NB4 (cell line): ENCODE results near the gene MTR.

Experiments used
- MYC ChIP-seq: IDR thresholded peaks from 2 replicates; pipeline ENCODE4 v1.6.1; 2011; ENCODE audit warnings: low read depth, low read length
- POLR2A ChIP-seq: IDR thresholded peaks from 2 replicates; pipeline ENCODE4 v1.6.1; 2011; ENCODE audit warnings: mild to moderate bottlenecking; ENCODE audit not compliant: insufficient read length; ENCODE audit errors: extremely low read depth
- TF ChIP-seq, protein P1 (sequence below): IDR thresholded peaks from one replicate; pipeline ENCODE4 v1.5.1; 2012; ENCODE audit warnings: low read depth, low read length
- TF ChIP-seq, protein P2 (sequence below): IDR thresholded peaks from 2 replicates; pipeline ENCODE4 v1.6.1; 2011; ENCODE audit warnings: low read depth, low read length

DNA sequence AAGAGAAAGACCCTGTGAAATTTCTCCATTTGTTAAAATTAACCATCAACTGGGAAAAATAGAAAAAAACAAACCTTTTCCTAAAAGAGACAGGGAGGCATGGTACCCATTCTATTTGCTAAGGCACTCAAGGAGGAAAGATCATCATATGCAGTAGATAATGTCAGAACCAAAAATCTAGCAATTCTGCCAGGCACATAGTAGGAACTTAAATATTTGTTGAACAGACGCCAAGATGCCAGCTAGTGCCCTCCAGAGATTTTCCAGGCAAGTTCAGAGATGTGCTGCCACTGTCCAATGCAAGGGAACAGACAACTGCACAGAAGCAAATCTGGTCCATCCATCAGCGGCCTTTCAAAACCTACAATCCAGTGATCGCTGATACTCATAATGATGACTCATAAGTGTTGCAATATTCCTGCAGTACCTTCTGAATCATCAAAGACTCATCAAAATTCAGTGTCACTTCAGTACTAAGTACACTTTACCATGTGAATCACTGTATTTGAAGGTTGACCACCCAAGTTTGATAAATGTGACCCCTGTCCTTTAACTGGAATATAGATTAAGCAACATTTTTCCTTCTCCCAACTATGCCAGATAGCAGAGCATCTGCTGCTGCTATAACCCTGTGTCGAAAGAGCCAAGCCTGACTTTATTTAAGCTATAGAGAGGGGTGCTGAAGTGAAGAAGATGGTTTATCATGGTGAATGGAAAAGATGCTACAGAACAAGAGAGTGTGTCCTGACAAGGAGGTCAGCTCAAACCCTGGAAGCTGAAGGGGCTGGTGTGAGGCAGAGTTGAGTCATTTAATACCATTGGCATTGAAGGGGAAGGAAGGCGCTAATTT lies 110.0 kb downstream of the MTR start:
- TF ChIP-seq, protein P1, sequence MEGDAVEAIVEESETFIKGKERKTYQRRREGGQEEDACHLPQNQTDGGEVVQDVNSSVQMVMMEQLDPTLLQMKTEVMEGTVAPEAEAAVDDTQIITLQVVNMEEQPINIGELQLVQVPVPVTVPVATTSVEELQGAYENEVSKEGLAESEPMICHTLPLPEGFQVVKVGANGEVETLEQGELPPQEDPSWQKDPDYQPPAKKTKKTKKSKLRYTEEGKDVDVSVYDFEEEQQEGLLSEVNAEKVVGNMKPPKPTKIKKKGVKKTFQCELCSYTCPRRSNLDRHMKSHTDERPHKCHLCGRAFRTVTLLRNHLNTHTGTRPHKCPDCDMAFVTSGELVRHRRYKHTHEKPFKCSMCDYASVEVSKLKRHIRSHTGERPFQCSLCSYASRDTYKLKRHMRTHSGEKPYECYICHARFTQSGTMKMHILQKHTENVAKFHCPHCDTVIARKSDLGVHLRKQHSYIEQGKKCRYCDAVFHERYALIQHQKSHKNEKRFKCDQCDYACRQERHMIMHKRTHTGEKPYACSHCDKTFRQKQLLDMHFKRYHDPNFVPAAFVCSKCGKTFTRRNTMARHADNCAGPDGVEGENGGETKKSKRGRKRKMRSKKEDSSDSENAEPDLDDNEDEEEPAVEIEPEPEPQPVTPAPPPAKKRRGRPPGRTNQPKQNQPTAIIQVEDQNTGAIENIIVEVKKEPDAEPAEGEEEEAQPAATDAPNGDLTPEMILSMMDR, result no peak
- TF ChIP-seq POLR2A (no peak), MYC (no peak)
- TF ChIP-seq, protein P2, sequence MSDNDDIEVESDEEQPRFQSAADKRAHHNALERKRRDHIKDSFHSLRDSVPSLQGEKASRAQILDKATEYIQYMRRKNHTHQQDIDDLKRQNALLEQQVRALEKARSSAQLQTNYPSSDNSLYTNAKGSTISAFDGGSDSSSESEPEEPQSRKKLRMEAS, result no peak
